K562 (cell line): ENCODE measurements around the gene PRKAR1B. TPM values are rescaled to one million over a fixed set of nuclear protein-coding genes. Genes with fewer than 3 reads are reported as not detected.

Experiments used
- ATF1 ChIP-seq, 2 experiments: fragments of 450-650 bp in 1 of 2; IDR thresholded peaks; 2 replicates each; pipeline ENCODE4 v1.6.1; 2016; ENCODE audit warnings: missing compliant biosample characterization in 1 of 2, missing genetic modification characterization in 1 of 2
- DNMT1 ChIP-seq: fragments of 450-650 bp; IDR thresholded peaks from 2 replicates; pipeline ENCODE4 v1.6.1; 2016; ENCODE audit warnings: antibody characterized with exemption, mild to moderate bottlenecking
- GABPB2 ChIP-seq: fragments of 250-450 bp; sonication (Bioruptor Pico); conservative IDR thresholded peaks from 2 replicates; pipeline ENCODE4 v1.5.1; 2021; ENCODE audit warnings: mild to moderate bottlenecking
- NCOA1 ChIP-seq: fragments of 450-650 bp; IDR thresholded peaks from 2 replicates; pipeline ENCODE4 v1.6.1; 2016; ENCODE audit warnings: low read depth
- PRMT5 ChIP-seq: sonication (generic); formaldehyde crosslinking; IDR thresholded peaks from 2 replicates; pipeline ENCODE4 v1.5.0; 2020; ENCODE audit warnings: missing genetic modification reagents
- RBM25 ChIP-seq: fragments of 200-400 bp; formaldehyde crosslinking; IDR thresholded peaks from 2 replicates; pipeline ENCODE4 v1.6.1; 2018; ENCODE audit warnings: low read length, low read depth, moderate library complexity; ENCODE audit not compliant: severe bottlenecking
- SRSF7 ChIP-seq: fragments of 200-400 bp; formaldehyde crosslinking; optimal IDR thresholded peaks from 2 replicates; pipeline ENCODE3; 2017; ENCODE audit warnings: mild to moderate bottlenecking, low read depth, low read length
- TEAD2 ChIP-seq: fragments of 450-650 bp; IDR thresholded peaks from 2 replicates; pipeline ENCODE4 v1.6.1; 2016; ENCODE audit warnings: missing genetic modification characterization, control low read depth, missing compliant biosample characterization
- TRIM24 ChIP-seq, 2 experiments: fragments of 450-650 bp; IDR thresholded peaks; 2 replicates each; pipeline ENCODE4 v1.6.1; 2016
- ZNF79 ChIP-seq: fragments of 250-450 bp; sonication (Bioruptor Pico); IDR thresholded peaks from 2 replicates; pipeline ENCODE4 v1.4.0; 2020; ENCODE audit warnings: low read depth, mild to moderate bottlenecking, moderate library complexity
- polyA plus RNA-seq, 8 experiments: library from polyadenylated mRNA; depleted of rRNA in 4 of 8; stranded (reverse) in 5 of 8; unstranded in 3 of 8; fragments of >200 nt; fragmentation: Nextera tagmentation in 2 of 8; fragmentation: Illumina TruSeq in 1 of 8; extraction: Ambion mirVana in 2 of 8; extraction: Trizol in 1 of 8; gene quantifications; 2 replicates each; pipeline versions ENCODE4 v1.2.1 to v1.2.3, GENCODE V29; 2011 to 2014; ENCODE audit warnings: inconsistent platforms in 1 of 8, missing spikeins in 1 of 8
- total RNA-seq, 7 experiments: library from RNA; depleted of rRNA in 6 of 7; stranded (reverse); fragments of >200 nt in 6 of 7; fragmentation: Illumina TruSeq in 2 of 7; extraction: Trizol in 2 of 7; gene quantifications; 2 replicates each; pipeline versions ENCODE4 v1.2.1 to v1.2.3, GENCODE V29; 2011 to 2021; ENCODE audit warnings: low replicate concordance in 1 of 7
- TF ChIP-seq, protein P1 (sequence below), 2 experiments: fragments of 200-800 bp in 1 of 2; sonication (Bioruptor generic) in 1 of 2; sonication (generic) in 1 of 2; formaldehyde crosslinking in 1 of 2; IDR thresholded peaks in 1 of 2; conservative IDR thresholded peaks in 1 of 2; 2 replicates each; pipeline versions ENCODE4 v1.5.0 to v1.6.1; 2016 to 2020; ENCODE audit warnings: missing compliant biosample characterization in 1 of 2, missing genetic modification characterization in 1 of 2, missing genetic modification reagents in 1 of 2
- TF ChIP-seq, protein P2 (sequence below): fragments of 450-650 bp; IDR thresholded peaks from 2 replicates; pipeline ENCODE4 v1.6.1; 2018; ENCODE audit warnings: mild to moderate bottlenecking, low read depth; ENCODE audit not compliant: partially characterized antibody

PRKAR1B gene
- total and polyA plus RNA-seq, 9 of the 15 experiments (the other 6 are each of a cell fraction or from before 2014, with no cell fraction given): 0.99 to 30.5 (median 12.7) TPM

DNA sequence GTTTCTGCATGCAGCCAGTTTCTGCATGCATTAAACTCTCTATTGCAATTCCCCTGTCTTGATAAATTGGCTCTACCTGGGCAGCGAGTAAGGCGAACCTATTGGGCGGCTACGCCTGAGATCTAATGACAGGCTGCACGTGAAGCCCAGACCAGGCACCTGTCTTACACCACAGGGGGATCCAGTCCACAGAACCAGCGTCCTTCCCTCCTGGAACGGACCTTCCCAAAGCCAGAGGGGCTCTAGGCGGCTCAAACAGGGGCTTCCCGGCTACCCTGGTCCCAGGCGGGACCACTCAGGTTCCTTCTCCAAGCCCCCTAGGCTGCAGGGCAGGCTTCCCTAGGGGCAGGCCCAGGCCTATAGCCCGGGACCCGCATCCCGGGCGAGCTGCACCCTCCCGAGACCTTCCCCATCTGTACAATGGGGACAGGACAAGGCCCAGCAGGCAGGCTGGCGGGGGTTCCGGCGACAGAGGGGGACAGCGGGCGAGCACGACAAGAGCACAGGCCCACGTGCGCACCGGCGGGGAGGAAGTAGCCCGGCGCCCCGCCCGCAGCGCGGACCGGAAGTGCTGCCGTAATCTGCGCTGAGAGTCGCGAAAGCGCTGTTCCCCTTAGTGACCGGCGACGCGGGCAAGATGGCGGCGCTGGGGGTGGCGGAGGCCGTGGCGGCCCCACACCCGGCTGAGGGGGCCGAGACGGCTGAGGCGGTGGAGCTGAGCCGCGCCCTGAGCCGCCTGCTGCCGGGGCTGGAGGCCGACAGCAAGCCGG, 812 bp downstream of the PRKAR1B start, which contains the start of gene DNAAF5 (continued):
- TF ChIP-seq SRSF7: no peak
- TF ChIP-seq ATF1 (CRISPR knock-in tag; IDR thresholded peaks at IDR 0.05): no peak
- TF ChIP-seq ATF1 (tag; IDR thresholded peaks at IDR 0.05): peak; percentile 68
- TF ChIP-seq TRIM24 (IDR thresholded peaks at IDR 0.05): 0 out of 4 replicates have a peak, but pooled peaks of 1 of the 2 experiments have one; percentile 8
- no peak for TF ChIP-seq TEAD2 (tag)
- TF ChIP-seq PRMT5: no peak
- peak; percentile 29 for TF ChIP-seq RBM25
- no peak for TF ChIP-seq GABPB2
- TF ChIP-seq NCOA1: 0 out of 2 replicates have a peak, but pooled peaks have one; percentile 28
- TF ChIP-seq, protein P1, sequence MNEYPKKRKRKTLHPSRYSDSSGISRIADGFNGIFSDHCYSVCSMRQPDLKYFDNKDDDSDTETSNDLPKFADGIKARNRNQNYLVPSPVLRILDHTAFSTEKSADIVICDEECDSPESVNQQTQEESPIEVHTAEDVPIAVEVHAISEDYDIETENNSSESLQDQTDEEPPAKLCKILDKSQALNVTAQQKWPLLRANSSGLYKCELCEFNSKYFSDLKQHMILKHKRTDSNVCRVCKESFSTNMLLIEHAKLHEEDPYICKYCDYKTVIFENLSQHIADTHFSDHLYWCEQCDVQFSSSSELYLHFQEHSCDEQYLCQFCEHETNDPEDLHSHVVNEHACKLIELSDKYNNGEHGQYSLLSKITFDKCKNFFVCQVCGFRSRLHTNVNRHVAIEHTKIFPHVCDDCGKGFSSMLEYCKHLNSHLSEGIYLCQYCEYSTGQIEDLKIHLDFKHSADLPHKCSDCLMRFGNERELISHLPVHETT (CRISPR knock-in tag; conservative IDR thresholded peaks at IDR 0.05 in 1 of 2, IDR thresholded peaks at IDR 0.05 in 1 of 2): peak in 1 of 2 experiments; percentile 70; a peak in 2 of 4 replicates
- TF ChIP-seq, protein P2, sequence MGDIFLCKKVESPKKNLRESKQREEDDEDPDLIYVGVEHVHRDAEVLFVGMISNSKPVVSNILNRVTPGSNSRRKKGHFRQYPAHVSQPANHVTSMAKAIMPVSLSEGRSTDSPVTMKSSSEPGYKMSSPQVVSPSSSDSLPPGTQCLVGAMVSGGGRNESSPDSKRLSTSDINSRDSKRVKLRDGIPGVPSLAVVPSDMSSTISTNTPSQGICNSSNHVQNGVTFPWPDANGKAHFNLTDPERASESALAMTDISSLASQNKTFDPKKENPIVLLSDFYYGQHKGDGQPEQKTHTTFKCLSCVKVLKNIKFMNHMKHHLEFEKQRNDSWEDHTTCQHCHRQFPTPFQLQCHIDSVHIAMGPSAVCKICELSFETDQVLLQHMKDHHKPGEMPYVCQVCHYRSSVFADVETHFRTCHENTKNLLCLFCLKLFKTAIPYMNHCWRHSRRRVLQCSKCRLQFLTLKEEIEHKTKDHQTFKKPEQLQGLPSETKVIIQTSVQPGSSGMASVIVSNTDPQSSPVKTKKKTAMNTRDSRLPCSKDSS: peak; percentile 15
- TF ChIP-seq DNMT1: no peak
- TF ChIP-seq ZNF79: no peak
